Panc1 (cell line): Measurements from ENCODE around the gene USP30.

Experiments used
- POLR2AphosphoS5 ChIP-seq: IDR thresholded peaks from 2 replicates; pipeline ENCODE4 v1.6.1; 2012; ENCODE audit warnings: mild to moderate bottlenecking, low read depth, low read length, moderate library complexity
- SIN3A ChIP-seq: IDR thresholded peaks from 2 replicates; pipeline ENCODE4 v1.6.1; 2012; ENCODE audit warnings: low read depth, mild to moderate bottlenecking, low read length, moderate library complexity, borderline replicate concordance; ENCODE audit not compliant: insufficient read depth
- TCF7L2 ChIP-seq: IDR thresholded peaks from 2 replicates; pipeline ENCODE4 v1.6.1; 2011; ENCODE audit warnings: mild to moderate bottlenecking, low read depth, low read length, inconsistent platforms
- TF ChIP-seq, protein P1 (sequence below): fragments of 450-650 bp; IDR thresholded peaks from 2 replicates; pipeline ENCODE4 v1.5.1; 2017; ENCODE audit warnings: mild to moderate bottlenecking
- TF ChIP-seq, protein P2 (sequence below), 2 experiments: IDR thresholded peaks; 2 replicates each; pipeline ENCODE4 v1.6.1; 2011 to 2012; ENCODE audit warnings: low read depth in 2 of 2, control low read depth in 1 of 2, low read length in 1 of 2, mild to moderate bottlenecking in 1 of 2, moderate library complexity in 1 of 2; ENCODE audit not compliant: insufficient read depth in 1 of 2

DNA sequence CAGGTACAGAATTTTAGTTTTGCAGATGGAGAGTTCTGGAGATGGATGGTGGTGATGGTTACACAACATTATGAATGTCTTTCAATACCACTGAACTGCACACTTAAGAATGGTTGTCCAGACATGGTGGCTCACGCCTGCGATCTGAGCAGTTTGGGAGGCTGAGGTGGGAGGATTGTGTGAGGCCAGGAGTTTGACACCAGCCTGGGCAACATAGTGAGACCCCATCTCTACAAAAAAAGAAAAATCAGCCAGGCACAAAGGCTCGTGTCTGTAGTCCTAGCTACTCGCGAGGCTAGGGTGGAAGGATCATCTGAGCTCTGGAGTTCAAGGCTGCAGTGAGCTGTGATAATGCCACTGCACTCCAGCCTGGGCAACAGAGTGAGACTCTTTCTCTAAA is 8.1 kb upstream of the USP30 start:
- TF ChIP-seq POLR2AphosphoS5 (no peak), SIN3A (no peak), TCF7L2 (no peak)
- TF ChIP-seq, protein P1, sequence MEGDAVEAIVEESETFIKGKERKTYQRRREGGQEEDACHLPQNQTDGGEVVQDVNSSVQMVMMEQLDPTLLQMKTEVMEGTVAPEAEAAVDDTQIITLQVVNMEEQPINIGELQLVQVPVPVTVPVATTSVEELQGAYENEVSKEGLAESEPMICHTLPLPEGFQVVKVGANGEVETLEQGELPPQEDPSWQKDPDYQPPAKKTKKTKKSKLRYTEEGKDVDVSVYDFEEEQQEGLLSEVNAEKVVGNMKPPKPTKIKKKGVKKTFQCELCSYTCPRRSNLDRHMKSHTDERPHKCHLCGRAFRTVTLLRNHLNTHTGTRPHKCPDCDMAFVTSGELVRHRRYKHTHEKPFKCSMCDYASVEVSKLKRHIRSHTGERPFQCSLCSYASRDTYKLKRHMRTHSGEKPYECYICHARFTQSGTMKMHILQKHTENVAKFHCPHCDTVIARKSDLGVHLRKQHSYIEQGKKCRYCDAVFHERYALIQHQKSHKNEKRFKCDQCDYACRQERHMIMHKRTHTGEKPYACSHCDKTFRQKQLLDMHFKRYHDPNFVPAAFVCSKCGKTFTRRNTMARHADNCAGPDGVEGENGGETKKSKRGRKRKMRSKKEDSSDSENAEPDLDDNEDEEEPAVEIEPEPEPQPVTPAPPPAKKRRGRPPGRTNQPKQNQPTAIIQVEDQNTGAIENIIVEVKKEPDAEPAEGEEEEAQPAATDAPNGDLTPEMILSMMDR, result no peak
- TF ChIP-seq, protein P2, sequence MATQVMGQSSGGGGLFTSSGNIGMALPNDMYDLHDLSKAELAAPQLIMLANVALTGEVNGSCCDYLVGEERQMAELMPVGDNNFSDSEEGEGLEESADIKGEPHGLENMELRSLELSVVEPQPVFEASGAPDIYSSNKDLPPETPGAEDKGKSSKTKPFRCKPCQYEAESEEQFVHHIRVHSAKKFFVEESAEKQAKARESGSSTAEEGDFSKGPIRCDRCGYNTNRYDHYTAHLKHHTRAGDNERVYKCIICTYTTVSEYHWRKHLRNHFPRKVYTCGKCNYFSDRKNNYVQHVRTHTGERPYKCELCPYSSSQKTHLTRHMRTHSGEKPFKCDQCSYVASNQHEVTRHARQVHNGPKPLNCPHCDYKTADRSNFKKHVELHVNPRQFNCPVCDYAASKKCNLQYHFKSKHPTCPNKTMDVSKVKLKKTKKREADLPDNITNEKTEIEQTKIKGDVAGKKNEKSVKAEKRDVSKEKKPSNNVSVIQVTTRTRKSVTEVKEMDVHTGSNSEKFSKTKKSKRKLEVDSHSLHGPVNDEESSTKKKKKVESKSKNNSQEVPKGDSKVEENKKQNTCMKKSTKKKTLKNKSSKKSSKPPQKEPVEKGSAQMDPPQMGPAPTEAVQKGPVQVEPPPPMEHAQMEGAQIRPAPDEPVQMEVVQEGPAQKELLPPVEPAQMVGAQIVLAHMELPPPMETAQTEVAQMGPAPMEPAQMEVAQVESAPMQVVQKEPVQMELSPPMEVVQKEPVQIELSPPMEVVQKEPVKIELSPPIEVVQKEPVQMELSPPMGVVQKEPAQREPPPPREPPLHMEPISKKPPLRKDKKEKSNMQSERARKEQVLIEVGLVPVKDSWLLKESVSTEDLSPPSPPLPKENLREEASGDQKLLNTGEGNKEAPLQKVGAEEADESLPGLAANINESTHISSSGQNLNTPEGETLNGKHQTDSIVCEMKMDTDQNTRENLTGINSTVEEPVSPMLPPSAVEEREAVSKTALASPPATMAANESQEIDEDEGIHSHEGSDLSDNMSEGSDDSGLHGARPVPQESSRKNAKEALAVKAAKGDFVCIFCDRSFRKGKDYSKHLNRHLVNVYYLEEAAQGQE (IDR thresholded peaks at IDR 0.05; ENCODE audit: insufficient read depth in 1 of 2, low read depth in 2 of 2, low read length in 1 of 2), result no peak
